Coronary artery (tissue), 2 donors: Measurements from ENCODE around the gene WDR59.

ENCODE experiments used
- DNase-seq: peaks from one replicate; pipeline ENCODE4 v3.0.0-alpha.2; 2017; ENCODE audit warnings: low spot score
- H3K27ac ChIP-seq, 2 donors: fragments of 200-600 bp; sonication (generic); one replicate each; pipeline ENCODE4 v1.5.1; 2016 to 2019
- H3K4me3 ChIP-seq: fragments of 200-600 bp; sonication (generic); 2 replicates; pipeline ENCODE4 v1.5.1; 2016; ENCODE audit warnings: mild to moderate bottlenecking, moderate library complexity
- TF ChIP-seq, protein P1 (sequence below): fragments of 200-600 bp; sonication (generic); IDR thresholded peaks from one replicate; pipeline ENCODE4 v1.5.1; 2019; ENCODE audit warnings: antibody characterized with exemption

Gene WDR59

DNA sequence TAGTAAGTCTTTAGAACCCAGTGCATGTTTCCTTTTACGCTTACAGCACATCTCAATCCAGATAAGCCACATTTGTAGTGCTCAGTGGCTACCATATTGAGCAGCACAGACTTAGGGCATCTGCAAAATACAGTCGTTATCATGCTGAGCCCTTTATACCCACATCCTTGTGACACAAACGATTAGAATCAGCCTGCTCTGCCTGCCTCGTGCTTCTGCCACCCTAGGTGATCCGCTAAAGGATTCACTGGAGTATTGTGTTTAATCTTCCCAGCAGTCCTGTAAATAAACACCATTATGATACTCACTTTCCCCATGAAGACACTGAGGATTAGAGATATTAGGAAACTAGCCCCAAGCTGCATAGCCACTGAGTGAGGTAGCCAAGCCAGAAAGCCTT is 159.0 kb downstream of the WDR59 start:
- TF ChIP-seq, protein P1, sequence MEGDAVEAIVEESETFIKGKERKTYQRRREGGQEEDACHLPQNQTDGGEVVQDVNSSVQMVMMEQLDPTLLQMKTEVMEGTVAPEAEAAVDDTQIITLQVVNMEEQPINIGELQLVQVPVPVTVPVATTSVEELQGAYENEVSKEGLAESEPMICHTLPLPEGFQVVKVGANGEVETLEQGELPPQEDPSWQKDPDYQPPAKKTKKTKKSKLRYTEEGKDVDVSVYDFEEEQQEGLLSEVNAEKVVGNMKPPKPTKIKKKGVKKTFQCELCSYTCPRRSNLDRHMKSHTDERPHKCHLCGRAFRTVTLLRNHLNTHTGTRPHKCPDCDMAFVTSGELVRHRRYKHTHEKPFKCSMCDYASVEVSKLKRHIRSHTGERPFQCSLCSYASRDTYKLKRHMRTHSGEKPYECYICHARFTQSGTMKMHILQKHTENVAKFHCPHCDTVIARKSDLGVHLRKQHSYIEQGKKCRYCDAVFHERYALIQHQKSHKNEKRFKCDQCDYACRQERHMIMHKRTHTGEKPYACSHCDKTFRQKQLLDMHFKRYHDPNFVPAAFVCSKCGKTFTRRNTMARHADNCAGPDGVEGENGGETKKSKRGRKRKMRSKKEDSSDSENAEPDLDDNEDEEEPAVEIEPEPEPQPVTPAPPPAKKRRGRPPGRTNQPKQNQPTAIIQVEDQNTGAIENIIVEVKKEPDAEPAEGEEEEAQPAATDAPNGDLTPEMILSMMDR = no peak
- Histone ChIP-seq H3K4me3 (no peak overlapping the region), H3K27ac (no peak overlapping the region)
- no peak for DNase-seq

DNA sequence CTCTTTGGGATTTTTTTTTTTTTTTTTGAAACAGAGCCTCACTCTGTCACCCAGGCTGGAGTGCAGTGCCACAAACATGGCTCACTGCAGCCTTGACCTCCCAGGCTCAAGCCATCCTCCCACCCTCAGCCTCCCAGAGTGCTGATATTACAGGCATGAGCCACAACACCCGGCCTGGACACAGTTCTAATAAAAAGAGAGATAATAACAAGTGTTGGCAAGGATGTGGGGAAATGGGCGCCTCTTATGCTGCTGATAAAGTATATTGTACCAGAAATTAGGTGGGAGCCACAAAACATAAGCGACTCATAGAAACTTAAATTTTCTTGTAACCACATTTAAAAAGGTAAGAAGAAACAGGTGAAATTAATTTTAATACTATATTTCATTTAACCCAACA is 159.9 kb downstream of the WDR59 start:
- Histone ChIP-seq H3K27ac (no peak overlapping the region), H3K4me3 (no peak overlapping the region)
- DNase-seq = no peak
- TF ChIP-seq, protein P1 = no peak
